Nephron progenitor cell (in vitro differentiated cells): ENCODE results near the gene LRRC3C.

Experiments used
- DNase-seq: peaks from one replicate; pipeline ENCODE4 v3.0.0; 2021
- H3K27ac Mint-ChIP-seq: 2 replicates; pipeline ENCODE4 v1.8.0; 2021; ENCODE audit warnings: mild to moderate bottlenecking, moderate library complexity, mixed read lengths
- H3K27me3 Mint-ChIP-seq: 2 replicates; pipeline ENCODE4 v1.8.0; 2021; ENCODE audit warnings: mild to moderate bottlenecking, low read depth, mixed read lengths; ENCODE audit not compliant: poor library complexity
- H3K36me3 Mint-ChIP-seq: 2 replicates; pipeline ENCODE4 v1.8.0; 2021; ENCODE audit warnings: low read depth, mixed read lengths
- H3K4me1 Mint-ChIP-seq: 2 replicates; pipeline ENCODE4 v1.8.0; 2021; ENCODE audit warnings: mixed read lengths
- H3K4me3 Mint-ChIP-seq: 2 replicates; pipeline ENCODE4 v1.8.0; 2021; ENCODE audit warnings: mild to moderate bottlenecking, moderate library complexity, mixed read lengths
- H3K9me3 Mint-ChIP-seq: 2 replicates; pipeline ENCODE4 v1.8.0; 2021; ENCODE audit warnings: mild to moderate bottlenecking, moderate library complexity, mixed read lengths
- TF ChIP-seq, protein P1 (sequence below): fragments of 200-600 bp; sonication (generic); IDR thresholded peaks from 2 replicates; pipeline ENCODE4 v1.5.0; 2021; ENCODE audit warnings: antibody characterized with exemption

The LRRC3C gene

DNA sequence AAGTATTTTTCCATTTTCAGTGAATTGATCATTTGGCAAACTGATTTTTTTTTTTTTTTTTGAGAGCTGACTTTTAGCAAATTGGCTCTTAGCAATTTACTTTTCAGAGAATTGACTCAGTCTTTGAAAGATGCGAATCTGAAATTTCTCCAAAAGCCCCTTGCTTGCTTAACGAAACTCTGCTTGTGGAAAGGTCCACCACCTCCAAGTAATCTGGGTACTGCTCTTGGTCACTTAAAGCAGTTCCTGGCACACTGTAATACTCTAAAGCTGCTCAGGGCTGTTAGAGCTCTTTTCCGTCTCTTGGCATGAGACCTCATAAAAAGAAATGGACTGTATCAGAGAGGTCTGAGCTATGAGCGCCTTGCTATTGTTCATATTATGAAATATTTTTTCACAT lies 12.0 kb upstream of the LRRC3C start:
- Mint-ChIP-seq H3K27me3 (peaks cover 10% of the 10 kb centered on the region), H3K27ac (peak overlapping the region; percentile 26), H3K36me3 (peaks cover 49% of the 10 kb centered on the region), H3K4me3 (no peak overlapping the region), H3K4me1 (peaks cover 30% of the 10 kb centered on the region), H3K9me3 (no peaks in the 10 kb centered on the region)
- TF ChIP-seq, protein P1, sequence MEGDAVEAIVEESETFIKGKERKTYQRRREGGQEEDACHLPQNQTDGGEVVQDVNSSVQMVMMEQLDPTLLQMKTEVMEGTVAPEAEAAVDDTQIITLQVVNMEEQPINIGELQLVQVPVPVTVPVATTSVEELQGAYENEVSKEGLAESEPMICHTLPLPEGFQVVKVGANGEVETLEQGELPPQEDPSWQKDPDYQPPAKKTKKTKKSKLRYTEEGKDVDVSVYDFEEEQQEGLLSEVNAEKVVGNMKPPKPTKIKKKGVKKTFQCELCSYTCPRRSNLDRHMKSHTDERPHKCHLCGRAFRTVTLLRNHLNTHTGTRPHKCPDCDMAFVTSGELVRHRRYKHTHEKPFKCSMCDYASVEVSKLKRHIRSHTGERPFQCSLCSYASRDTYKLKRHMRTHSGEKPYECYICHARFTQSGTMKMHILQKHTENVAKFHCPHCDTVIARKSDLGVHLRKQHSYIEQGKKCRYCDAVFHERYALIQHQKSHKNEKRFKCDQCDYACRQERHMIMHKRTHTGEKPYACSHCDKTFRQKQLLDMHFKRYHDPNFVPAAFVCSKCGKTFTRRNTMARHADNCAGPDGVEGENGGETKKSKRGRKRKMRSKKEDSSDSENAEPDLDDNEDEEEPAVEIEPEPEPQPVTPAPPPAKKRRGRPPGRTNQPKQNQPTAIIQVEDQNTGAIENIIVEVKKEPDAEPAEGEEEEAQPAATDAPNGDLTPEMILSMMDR: no peak
- no peak for DNase-seq

DNA sequence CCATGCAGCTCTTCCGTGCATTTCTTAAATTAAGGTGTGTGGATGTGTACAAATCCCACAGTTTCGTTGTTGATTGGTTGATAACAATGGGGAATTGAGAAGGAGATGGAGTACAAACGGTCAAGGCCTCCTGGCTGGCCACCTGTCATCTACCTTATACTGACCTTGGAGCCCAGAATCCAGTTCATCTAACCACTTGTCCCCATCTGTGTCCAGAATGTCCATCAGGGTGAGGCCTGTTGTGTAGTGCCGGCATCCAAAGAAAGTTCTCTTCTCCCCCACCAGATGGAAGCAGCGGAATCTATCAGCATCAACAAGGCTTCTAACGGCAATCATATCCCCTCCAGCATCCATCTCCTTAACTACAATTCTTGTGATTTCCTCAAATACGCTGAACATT lies 10.6 kb upstream of the LRRC3C start:
- DNase-seq: no peak
- peaks cover 52% of the 10 kb centered on the region for H3K36me3 Mint-ChIP-seq

DNA sequence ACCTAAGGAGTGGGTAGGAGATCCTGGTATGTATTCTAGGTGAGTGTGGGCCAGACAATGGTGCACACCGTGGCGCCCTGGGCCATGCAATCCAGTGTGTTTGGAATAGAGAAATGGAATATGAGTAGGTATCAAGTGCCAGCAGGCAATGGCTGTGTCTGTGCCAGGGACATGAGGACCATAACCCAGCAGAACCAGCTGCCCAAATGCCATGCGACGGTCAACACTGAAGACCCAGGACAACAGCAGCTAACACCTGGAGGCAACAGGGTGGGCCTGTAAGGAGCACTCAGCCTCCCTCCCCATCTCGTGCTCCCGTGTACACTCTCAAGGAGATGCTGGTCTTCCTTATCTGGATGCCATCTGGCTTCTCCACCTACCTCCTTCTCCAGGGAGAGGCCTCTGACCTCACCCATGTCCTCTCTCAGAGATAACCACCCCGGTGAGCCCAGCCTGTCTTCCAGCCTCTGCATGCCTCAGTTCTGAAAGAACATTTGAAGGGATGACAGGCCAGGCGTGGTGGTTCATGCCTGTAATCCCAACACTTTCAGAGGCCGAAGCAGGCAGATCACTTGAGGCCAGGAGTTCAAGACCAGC lies 8.3 kb upstream of the LRRC3C start:
- DNase-seq: no peak
- Mint-ChIP-seq H3K27ac (no peak overlapping the region), H3K27me3 (peaks cover 6% of the 10 kb centered on the region), H3K4me1 (peaks cover 49% of the 10 kb centered on the region), H3K36me3 (peaks cover 47% of the 10 kb centered on the region), H3K4me3 (no peak overlapping the region), H3K9me3 (no peaks in the 10 kb centered on the region)
- TF ChIP-seq, protein P1: no peak

More for the DNA sequence above, 10.6 kb upstream of the LRRC3C start:
- Mint-ChIP-seq H3K4me3 (no peak overlapping the region), H3K27me3 (peaks cover 10% of the 10 kb centered on the region), H3K27ac (no peak overlapping the region), H3K4me1 (peaks cover 37% of the 10 kb centered on the region), H3K9me3 (no peaks in the 10 kb centered on the region)
- TF ChIP-seq, protein P1: no peak

DNA sequence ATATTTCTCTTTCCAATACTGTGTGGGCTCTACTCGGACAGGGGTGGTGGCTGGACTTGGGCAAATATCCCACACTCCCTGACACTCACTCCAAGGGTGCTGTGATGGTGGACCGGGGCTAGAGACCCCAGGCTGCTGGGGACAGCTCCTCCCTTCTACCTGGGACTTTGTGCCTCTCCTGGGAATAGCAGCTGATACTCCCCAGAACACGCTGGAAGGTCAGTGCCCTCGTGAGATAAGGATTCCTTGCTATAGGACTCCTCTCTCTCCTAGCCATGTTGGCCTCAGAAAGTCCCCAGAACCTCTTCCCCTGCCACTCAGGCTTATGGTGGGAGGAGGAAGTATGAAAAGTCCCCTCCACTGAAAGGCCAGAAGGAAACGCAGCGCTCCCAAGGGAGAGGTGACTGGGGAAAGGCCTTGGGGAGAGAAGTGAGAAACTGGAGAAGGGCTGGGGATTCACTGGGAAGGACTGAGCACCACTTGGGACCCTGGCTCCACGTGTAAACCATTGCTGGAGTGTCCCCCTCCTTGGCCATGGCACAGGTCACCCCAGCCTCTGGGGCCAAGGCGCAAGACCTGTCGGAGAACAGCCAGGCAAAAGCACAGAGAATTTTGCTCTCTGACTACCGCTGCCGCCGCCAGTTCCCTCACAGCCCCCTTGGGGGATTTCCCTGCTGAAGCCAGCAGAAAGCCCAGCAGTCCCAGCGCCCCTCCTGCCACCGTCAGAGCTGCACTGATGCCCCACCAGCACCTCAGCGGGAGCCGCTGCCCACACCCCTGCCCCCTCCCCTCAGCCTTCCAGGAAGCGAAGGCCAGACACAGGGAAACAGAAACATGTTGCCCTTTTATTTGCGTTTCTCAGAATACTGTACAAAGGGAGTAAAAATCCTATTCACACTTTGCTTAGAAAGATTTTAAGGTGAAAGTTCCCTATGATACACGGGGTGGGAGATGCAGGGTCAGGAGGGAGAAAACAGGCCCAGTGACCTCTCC lies 7.0 kb upstream of the LRRC3C start:
- no peak overlapping the region for H3K4me3 Mint-ChIP-seq
- peak; percentile 22 for DNase-seq
- peak overlapping the region; percentile 79 for H3K27ac Mint-ChIP-seq
- TF ChIP-seq, protein P1: no peak
- peaks cover 42% of the 10 kb centered on the region for H3K36me3 Mint-ChIP-seq
- peaks cover 58% of the 10 kb centered on the region for H3K4me1 Mint-ChIP-seq
- peaks cover 8% of the 10 kb centered on the region for H3K27me3 Mint-ChIP-seq
- no peaks in the 10 kb centered on the region for H3K9me3 Mint-ChIP-seq

DNA sequence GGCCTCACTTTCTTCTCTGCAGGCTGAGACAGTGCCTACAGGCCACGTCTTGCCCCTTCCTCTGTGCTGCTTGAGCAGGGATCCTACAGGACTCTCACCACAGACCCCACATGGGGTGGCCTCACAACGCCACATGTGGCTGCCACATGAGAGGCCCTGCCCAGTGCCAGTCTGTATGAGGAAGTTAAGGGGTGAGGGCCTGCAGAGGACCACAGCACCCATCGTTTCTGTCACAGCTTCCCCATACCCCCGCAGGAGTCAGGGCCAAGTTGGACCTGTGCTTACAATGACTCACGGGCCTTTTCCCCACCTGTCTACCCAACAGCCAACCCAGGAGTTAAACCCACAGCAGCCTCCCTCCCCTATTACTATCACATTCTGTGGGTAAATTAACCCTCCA lies 6.2 kb upstream of the LRRC3C start:
- H3K4me3 Mint-ChIP-seq: no peak overlapping the region
- peak overlapping the region; percentile 79 for H3K27ac Mint-ChIP-seq
- DNase-seq: no peak
- peaks cover 61% of the 10 kb centered on the region for H3K4me1 Mint-ChIP-seq
- peaks cover 10% of the 10 kb centered on the region for H3K27me3 Mint-ChIP-seq
- TF ChIP-seq, protein P1: no peak
- no peaks in the 10 kb centered on the region for H3K9me3 Mint-ChIP-seq
- peaks cover 36% of the 10 kb centered on the region for H3K36me3 Mint-ChIP-seq
